ENCODE results near the gene C15orf61.

The C15orf61 gene

DNA sequence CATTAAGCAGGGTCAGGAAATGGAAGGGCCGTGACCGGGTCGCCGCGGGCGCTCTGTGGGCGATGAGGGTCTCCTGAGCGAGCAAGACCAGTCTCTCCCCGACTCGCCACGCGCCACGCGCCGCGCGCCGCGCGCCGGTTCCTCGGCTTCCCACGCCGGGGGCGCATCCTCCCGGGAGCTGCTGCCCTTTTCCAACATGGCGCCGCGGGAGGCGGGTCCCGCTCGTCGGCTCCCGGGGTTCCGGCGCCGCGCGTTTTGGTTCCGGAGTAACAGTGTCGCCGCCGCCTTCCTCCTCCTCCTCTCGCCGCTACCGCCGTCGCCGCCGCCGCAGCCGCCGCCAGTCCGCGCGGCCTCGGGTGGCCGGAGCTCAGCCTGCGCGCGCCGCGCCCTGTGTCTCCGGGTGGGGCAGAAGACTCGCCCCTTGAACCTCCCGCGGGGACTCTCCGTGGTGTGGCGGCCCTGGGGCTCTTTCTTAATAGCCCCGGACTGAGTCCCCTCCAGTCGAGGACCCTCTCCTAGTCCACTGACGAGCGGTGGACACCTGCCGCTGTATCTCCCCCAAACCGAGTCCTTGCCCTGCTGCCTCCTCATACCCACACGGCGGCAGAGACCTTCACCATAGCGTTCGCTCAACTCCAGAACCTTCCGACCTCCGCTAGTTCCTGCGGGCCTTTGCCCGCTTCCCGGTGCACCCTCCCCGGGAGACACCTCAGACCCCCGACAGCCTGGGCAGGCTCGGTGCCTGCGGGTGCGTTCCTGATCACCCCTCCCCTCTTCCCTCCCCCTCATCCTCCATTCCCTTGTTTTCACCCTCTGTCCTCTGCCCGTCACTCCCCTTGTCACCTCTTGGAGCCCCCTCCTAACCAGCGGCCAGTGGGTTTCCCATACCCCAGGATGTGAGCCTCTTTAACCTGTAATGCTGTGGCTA is 21.8 kb downstream of the C15orf61 start, which contains the start of gene MAP2K5:
Gene MAP2K5, plus strand, starts transcription at position 284 of the 928 bp plus-strand sequence. Its CDS starts 633 bp downstream, at position 917.
- Histone ChIP-seq H3K27ac (peak within 1 kb of the TSS; percentile 68), H3K36me3 (peaks cover 7% of the 10 kb centered on the region), H3K27me3 (no peaks in the 10 kb centered on the region), H3K4me3 (ENCODE audit: low read depth in 1 of 2, low read length in 1 of 2) (peak within 1 kb of the TSS; percentile 81 to 98), H3K9me3 (no peaks in the 10 kb centered on the region), H3K4me1 (ENCODE audit: control insufficient read depth in 1 of 2, insufficient read depth in 1 of 2, low read depth in 1 of 2, low read length in 1 of 2) (peaks cover 12 to 18% of the 10 kb centered on the region in 2 experiments)
- TF ChIP-seq, protein P1, sequence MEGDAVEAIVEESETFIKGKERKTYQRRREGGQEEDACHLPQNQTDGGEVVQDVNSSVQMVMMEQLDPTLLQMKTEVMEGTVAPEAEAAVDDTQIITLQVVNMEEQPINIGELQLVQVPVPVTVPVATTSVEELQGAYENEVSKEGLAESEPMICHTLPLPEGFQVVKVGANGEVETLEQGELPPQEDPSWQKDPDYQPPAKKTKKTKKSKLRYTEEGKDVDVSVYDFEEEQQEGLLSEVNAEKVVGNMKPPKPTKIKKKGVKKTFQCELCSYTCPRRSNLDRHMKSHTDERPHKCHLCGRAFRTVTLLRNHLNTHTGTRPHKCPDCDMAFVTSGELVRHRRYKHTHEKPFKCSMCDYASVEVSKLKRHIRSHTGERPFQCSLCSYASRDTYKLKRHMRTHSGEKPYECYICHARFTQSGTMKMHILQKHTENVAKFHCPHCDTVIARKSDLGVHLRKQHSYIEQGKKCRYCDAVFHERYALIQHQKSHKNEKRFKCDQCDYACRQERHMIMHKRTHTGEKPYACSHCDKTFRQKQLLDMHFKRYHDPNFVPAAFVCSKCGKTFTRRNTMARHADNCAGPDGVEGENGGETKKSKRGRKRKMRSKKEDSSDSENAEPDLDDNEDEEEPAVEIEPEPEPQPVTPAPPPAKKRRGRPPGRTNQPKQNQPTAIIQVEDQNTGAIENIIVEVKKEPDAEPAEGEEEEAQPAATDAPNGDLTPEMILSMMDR (IDR thresholded peaks at IDR 0.05): no peak

DNA sequence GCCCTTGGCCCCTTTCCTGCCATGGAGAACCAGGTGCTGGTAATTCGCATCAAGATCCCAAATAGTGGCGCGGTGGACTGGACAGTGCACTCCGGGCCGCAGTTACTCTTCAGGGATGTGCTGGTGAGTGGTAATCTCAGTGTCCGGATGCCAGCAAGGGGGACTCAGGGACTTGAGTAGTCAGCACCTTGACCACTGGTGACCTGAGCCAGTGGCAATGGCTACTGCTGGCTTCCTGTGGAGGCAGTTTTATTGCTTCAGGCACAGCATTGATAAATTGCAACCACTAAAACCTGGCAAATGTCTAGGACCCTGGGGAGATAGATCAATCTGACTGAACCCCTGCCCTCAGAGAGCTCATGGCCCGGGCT is 22.4 kb downstream of the C15orf61 start:
- Histone ChIP-seq H3K4me3 (ENCODE audit: low read depth in 1 of 2, low read length in 1 of 2) (peak overlapping the region; percentile 81 to 98), H3K9me3 (no peaks in the 10 kb centered on the region), H3K4me1 (ENCODE audit: control insufficient read depth in 1 of 2, insufficient read depth in 1 of 2, low read depth in 1 of 2, low read length in 1 of 2) (peaks cover 12 to 18% of the 10 kb centered on the region in 2 experiments), H3K36me3 (peaks cover 7% of the 10 kb centered on the region), H3K27me3 (no peaks in the 10 kb centered on the region), H3K27ac (no peak overlapping the region)
- TF ChIP-seq, protein P1 (IDR thresholded peaks at IDR 0.05): no peak

DNA sequence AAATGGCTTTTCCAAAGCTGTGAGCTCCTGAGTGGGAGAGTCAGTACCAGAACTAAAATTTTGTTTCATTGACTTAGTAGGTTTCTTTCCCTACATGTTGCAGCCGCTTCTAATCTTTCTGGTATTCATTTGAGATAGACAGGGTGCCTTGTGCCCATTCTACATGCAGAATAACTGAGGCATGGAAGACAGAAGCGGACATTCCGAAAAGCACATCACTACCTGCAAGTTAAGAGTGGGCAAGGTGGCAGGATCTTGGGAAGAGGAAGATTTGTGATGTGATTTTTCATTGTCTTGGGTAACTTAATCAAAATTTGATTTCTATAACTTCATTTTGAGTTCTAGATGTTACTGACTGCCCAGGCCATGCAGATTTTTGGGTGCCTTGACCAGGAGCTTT is 23.5 kb downstream of the C15orf61 start:
- Histone ChIP-seq H3K27ac (no peak overlapping the region), H3K4me1 (ENCODE audit: control insufficient read depth in 1 of 2, insufficient read depth in 1 of 2, low read depth in 1 of 2, low read length in 1 of 2) (peaks cover 12 to 18% of the 10 kb centered on the region in 2 experiments), H3K27me3 (no peaks in the 10 kb centered on the region), H3K9me3 (no peaks in the 10 kb centered on the region), H3K4me3 (ENCODE audit: low read depth in 1 of 2, low read length in 1 of 2) (no peak overlapping the region), H3K36me3 (peaks cover 7% of the 10 kb centered on the region)
- TF ChIP-seq, protein P1 (IDR thresholded peaks at IDR 0.05): no peak

DNA sequence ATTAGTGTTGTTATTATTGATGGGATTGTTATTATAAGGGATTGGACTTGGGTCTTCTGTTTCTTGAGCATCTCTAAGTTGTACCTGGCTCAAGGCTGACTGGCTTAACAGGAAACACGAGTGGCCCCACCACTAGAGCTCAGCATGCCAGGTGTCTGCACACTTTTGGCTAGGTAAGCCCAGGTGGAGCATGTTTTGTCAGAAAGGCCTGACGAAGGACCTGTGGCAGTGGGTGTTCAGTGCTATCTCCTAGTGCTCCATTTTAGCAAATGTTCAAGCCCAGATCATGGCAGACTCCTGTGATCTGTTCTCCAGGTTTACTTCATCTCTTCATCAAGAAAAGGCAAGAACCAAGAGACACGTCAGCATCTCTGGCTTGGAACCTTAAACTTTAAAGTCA is 24.9 kb downstream of the C15orf61 start:
- peaks cover 12 to 18% of the 10 kb centered on the region in 2 experiments for H3K4me1 ChIP-seq (ENCODE audit: control insufficient read depth in 1 of 2, insufficient read depth in 1 of 2, low read depth in 1 of 2, low read length in 1 of 2)
- H3K27me3 ChIP-seq: no peaks in the 10 kb centered on the region
- H3K27ac ChIP-seq: no peak overlapping the region
- TF ChIP-seq, protein P1 (IDR thresholded peaks at IDR 0.05): no peak
- no peak overlapping the region for H3K4me3 ChIP-seq (ENCODE audit: low read depth in 1 of 2, low read length in 1 of 2)
- peaks cover 7% of the 10 kb centered on the region for H3K36me3 ChIP-seq
- H3K9me3 ChIP-seq: no peaks in the 10 kb centered on the region

DNA sequence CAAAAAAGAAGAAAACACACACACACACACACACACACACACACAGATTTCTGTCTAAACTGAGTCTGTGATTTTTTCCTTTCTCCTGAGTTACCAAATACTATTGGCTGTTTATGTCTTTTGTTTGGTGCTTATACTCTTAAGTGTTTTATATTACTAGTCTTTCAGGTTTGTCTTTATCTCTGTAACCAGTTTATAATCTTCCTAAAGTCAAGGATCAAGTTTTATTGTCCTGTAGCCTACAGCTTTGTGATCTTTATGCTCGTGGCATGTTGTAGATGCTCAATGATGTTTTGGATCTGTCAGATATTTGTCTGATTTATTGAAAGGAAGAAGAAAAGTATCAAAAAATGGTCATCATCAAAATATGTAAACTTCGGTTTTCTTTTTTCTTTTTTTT is 26.1 kb downstream of the C15orf61 start:
- H3K4me1 ChIP-seq (ENCODE audit: control insufficient read depth in 1 of 2, insufficient read depth in 1 of 2, low read depth in 1 of 2, low read length in 1 of 2): peaks cover 8% of the 10 kb centered on the region in 2 experiments
- H3K4me3 ChIP-seq (ENCODE audit: low read depth in 1 of 2, low read length in 1 of 2): no peak overlapping the region
- H3K27ac ChIP-seq: no peak overlapping the region
- TF ChIP-seq, protein P1 (IDR thresholded peaks at IDR 0.05): no peak
- H3K27me3 ChIP-seq: no peaks in the 10 kb centered on the region
- peaks cover 18% of the 10 kb centered on the region for H3K36me3 ChIP-seq
- no peaks in the 10 kb centered on the region for H3K9me3 ChIP-seq
